Transverse colon (tissue), 4 donors: ENCODE results near the gene LRRC4C.

Experiments used
- CTCF ChIP-seq, 5 experiments: fragments of 200-600 bp in 3 of 5; fragments of 450-650 bp in 2 of 5; sonication (generic) in 3 of 5; IDR thresholded peaks; 1 replicate in 2 of 5; 2 replicates in 3 of 5; pipeline ENCODE4 v1.5.1; 2016 to 2017; ENCODE audit warnings: antibody characterized with exemption in 5 of 5, inconsistent platforms in 3 of 5, mild to moderate bottlenecking in 2 of 5, moderate library complexity in 1 of 5
- EP300 ChIP-seq: sonication (generic); formaldehyde crosslinking; IDR thresholded peaks from one replicate; pipeline ENCODE4 v1.6.1; 2017; ENCODE audit warnings: antibody characterized with exemption, low read depth
- POLR2A ChIP-seq: fragments of 450-650 bp; IDR thresholded peaks from one replicate; pipeline ENCODE4 v1.6.1; 2016; ENCODE audit warnings: antibody characterized with exemption, mild to moderate bottlenecking, moderate library complexity
- POLR2AphosphoS5 ChIP-seq, 3 donors: sonication (generic); formaldehyde crosslinking; IDR thresholded peaks; one replicate each; pipeline ENCODE4 v1.6.1; 2016; ENCODE audit warnings: antibody characterized with exemption in 3 of 3

DNA sequence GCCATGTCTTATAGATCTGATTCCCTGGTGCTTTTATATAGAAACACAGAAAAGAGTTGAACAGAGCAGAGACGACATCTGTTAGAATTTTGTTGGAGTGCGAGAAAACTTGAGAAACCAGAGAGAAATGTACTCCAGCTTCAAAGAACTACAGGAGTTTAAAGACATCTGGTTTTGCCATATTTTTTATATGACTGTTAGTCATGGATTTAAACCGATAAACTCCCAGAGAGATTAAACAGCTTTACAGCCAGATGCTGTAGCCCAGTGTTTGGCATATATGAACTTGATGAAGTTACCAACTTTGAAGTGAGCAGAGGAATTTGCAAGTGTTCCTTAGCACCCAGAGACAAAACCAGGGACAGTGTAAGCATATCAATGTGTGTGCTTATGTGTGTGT lies 1083.1 kb downstream of the LRRC4C start:
- TF ChIP-seq CTCF (IDR thresholded peaks at IDR 0.05) (no peak), POLR2A (no peak), POLR2AphosphoS5 (IDR thresholded peaks at IDR 0.05) (no peak), EP300 (no peak)
